NCI-H748 treated with DMSO at 0.1 percent for 48 hours (cell line): ENCODE data around the gene MCEMP1.

Source experiments
- DNase-seq: peaks from one replicate; lab custom pipeline; 2025; lab: John Stamatoyannopoulos, UW

The MCEMP1 gene

GRCh38 chr19:7670790-7671189 lies 6.1 kb upstream of the MCEMP1 start:
- no peak for DNase-seq

- DNase-seq, result no peak
Observed at GRCh38 chr19:7672522-7672921, 4.4 kb upstream of the MCEMP1 start.

- peak; percentile 24 for DNase-seq
Observed at GRCh38 chr19:7674010-7675005, 2.6 kb upstream of the MCEMP1 start.

- DNase-seq, result no peak
Observed at GRCh38 chr19:7676376-7676775, 514 bp upstream of the MCEMP1 start.

DNA sequence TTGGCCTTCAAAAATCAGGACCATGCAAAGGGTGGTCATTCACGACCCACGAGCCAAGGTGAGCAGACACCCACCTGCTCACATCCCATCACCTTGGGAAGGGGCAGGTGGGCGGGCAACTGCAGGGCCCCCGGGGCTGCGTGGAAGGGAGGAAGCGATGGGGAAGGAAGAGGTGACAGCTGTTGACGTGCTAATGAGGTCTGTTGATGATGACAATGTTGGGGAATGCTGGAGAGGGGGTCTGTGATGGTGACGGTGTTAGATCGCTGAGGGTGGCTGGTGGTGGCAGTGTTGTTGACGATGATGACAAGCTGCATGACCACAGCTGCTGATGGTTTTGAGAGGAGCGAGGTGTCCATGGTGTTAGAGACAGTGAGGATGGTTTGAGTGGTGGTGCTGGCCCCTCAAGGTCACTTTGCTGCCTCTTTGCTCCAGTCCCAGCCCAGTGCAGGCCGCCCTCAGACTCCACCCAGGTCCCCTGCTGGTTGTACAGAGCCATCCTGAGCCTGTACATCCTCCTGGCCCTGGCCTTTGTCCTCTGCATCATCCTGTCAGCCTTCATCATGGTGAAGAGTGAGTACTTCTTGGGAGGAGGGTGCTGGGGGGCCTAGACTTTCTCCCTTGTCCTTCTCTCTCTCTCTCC lies 900 bp downstream of the MCEMP1 start:
- DNase-seq, result no peak

DNA sequence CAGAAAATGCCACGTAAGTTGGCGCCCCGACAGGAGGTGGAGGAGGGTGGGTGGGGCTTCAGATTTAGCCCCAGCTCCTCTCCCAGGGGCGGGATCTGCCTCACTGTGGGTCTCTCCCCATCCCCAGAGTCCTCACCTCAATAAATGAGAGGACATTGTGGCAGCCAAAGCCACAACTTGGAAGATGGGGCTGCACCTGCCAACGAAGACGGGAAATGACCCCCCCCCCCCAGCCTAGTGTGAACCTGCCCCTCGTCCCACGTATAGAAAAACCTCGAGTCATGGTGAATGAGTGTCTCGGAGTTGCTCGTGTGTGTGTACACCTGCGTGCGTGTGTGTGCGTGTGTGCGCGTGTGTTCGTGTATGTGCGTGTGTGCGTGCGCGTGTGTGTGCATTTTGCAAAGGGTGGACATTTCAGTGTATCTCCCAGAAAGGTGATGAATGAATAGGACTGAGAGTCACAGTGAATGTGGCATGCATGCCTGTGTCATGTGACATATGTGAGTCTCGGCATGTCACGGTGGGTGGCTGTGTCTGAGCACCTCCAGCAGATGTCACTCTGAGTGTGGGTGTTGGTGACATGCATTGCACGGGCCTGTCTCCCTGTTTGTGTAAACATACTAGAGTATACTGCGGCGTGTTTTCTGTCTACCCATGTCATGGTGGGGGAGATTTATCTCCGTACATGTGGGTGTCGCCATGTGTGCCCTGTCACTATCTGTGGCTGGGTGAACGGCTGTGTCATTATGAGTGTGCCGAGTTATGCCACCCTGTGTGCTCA lies 2.3 kb downstream of the MCEMP1 start:
- DNase-seq, result no peak

DNA sequence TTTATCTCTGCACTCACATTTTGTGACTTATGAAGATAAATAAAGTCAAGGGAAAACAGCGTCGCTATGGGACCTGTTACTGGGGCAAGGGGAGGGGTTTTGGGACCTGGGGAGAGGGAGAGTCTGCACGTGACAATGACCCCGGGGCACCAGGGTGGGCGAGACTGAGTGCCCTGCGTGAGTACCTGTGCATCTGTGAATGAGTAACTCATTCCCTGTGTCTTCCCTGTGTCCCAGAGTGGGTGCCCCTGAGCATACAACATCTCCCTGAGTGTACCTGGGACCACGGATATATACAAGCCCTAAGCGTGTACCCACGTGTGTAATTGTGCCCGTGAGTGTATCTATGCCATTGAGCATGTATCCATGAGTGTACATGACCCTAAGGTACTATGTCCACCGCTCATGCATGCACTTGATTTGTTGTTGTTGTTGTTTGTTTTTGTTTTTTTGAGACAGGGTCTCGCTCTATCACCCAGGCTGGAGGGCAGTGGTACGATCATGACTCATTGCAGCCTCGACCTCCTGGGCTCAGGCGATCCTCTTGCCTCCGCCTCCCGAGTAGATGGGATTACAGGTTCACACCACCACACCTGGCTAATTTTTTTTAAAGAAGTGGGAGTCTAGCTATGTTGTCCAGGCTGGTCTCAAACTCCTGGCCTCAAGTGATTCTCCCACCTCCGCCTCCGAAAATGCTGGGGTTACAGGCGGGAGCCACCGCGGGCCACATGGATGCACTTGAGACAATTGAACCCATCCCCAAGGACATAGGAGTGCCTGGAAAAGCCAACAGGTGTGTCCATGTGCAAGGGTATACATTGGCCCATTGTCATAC lies 3.1 kb downstream of the MCEMP1 start:
- DNase-seq, result no peak

- DNase-seq, result peak; percentile 43
Observed at GRCh38 chr19:7680606-7681339, 3.9 kb downstream of the MCEMP1 start, which contains the start of gene TRAPPC5. Gene TRAPPC5, plus strand, starts transcription at chr19:7680833. Its CDS starts 1,421 bp downstream, at chr19:7682254.

GRCh38 chr19:7681340-7682174 lies 4.7 kb downstream of the MCEMP1 start:
- peak; percentile 0 for DNase-seq

DNA sequence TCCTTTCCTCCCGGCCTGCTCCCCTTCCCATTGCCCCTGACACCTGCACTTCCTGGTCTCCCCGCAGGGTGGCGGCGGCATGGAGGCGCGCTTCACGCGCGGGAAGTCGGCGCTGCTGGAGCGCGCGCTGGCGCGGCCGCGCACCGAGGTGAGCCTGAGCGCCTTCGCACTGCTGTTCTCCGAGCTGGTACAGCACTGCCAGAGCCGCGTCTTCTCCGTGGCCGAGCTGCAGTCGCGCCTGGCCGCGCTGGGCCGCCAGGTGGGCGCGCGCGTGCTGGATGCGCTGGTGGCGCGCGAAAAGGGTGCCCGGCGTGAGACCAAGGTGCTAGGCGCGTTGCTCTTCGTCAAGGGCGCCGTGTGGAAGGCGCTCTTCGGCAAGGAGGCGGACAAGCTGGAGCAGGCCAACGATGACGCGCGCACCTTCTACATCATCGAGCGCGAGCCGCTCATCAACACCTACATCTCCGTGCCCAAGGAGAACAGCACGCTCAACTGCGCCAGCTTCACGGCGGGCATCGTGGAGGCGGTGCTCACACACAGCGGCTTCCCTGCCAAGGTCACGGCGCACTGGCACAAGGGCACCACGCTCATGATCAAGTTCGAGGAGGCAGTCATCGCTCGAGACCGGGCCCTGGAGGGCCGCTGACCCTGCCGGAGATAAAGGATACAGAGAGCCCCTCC lies 5.4 kb downstream of the MCEMP1 start:
- no peak for DNase-seq

DNA sequence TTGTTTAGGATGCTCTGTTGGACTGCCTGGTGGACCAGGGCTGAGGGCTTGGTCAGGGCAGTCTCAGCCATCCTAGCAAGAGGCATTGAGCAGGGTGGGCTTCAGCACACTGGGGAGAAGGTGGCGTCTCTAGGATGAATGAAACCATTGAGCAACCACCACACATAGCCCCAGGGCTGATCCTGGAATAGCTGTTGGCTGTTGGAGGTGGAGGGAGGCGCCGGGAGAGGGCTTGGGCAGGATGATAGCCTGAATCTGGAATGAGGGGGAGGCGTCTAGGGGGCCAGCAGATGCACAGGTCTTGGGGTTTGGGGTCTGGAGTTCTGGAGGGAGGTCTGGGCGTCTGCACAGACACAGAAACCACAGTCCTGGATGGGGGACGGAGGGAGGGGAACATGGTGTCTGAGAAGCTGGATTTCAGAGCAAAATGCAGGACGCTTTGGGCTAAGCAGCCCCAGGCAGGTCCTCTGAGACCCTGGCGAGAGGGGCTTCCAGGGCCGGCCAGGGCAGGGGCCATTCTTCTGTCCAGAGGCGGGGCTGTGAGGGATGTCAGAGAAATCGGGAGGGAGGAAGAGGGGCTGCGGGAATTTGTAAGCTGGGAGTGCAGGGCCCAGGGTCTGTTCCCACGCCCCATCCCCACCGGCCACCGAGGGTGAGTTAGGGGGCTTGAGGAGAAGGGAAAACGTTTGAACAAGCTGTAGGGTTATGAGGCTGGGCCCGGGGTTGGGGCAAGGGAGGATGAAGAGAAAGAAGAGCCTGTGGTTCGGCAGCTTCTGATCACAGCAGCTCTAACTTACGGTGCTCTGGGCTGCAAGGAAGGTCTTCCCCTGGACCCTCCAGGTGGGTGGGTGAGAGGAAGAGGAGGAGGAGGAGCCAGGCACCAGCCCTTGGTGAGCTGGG lies 8.9 kb downstream of the MCEMP1 start:
- no peak for DNase-seq

DNA sequence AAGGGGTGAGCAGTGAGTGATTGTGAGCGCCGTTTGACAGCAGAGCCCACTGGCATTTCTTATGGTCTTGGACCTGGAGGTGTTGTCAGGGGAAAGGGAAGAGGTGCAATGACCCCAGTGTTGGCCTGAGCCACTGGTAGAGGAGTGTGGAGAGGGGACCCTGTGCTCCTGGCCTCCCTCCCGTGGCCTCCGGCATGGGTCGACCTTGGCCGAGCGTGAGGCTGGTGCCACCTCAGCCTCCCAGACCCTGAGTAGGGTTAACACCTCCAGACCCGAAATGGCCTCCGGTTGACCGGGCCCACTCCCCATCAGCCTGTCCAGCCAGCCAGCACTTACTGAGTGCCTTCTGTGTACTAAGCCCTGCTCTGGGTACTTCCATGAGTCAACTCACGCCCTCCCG lies 10.3 kb downstream of the MCEMP1 start:
- no peak for DNase-seq

GRCh38 chr19:7689165-7689564 lies 12.3 kb downstream of the MCEMP1 start:
- DNase-seq, result no peak

DNA sequence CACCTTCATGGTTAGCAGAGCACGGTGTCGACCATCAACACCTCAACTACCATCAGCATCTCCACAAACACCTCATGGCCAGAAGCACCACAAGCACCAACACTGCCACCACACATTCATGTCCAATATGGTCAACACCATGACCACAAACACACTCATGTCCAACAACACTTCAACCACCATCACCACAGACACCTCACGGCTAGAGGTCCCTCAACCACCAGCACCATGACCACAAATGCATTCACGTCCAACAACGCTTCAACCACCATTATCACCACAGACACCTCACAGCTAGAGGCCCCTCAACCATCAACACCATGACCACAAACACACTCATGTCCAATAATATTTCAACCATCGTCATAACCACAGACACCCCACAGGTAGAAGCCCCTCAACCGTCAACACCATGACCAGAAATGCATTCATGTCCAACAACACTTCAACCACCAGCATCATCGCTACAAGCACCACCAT lies 13.9 kb downstream of the MCEMP1 start:
- no peak for DNase-seq

DNA sequence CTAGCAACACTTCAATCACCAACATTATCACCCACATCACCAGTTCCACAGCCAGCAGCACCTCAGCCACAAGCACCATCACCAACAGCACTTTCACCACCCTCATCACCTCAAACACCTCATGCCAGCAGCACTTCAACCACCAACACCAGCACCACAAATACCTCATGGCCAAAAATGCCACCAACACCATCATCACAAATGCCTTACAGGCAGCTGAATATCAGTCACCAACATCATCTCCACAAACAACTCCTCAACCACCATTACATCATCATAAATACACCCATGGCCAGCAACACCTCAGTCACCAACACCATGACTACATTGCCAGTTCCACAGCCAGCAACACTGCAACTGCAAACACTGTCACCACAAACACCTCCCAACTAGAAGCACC lies 14.6 kb downstream of the MCEMP1 start:
- no peak for DNase-seq

- DNase-seq, result no peak
Observed at GRCh38 chr19:7692417-7693088, 15.7 kb downstream of the MCEMP1 start.

DNA sequence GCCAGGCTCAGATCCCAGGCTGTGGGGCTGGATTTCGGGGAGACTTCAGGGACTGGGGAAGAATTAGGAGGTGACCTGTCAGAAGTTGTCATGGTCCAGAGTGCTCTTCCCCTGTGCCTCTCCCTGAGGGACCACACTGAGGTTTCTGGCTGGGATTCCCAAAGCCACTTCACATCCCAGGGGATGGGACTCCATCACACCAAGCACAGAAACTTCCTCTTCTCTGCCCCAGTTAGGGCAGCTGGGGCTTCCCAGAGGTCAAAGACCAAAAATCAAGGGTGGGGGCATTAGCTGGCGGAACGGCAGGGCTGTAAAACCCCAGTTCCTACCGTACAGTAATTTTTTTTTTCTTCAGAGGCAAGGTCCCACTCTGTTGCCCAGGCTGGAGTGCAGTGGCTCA lies 17.6 kb downstream of the MCEMP1 start:
- DNase-seq, result no peak
